OCI-LY1 (cell line): Measurements from ENCODE around the gene RPS14.

Experiments used
- CTCF ChIP-seq: fragments of 200-600 bp; sonication (generic), shearing (Covaris generic); IDR thresholded peaks from 2 replicates; pipeline ENCODE4 v1.5.1; 2017; ENCODE audit warnings: mild to moderate bottlenecking, antibody characterized with exemption, low read length, moderate library complexity, mixed read lengths
- EZH2 ChIP-seq: fragments of 200-600 bp; sonication (generic), shearing (Covaris generic); IDR thresholded peaks from 2 replicates; pipeline ENCODE4 v1.8.0; 2017; ENCODE audit warnings: borderline replicate concordance, mixed run types, mild to moderate bottlenecking, antibody characterized with exemption, low read length, moderate library complexity, mixed read lengths

DNA sequence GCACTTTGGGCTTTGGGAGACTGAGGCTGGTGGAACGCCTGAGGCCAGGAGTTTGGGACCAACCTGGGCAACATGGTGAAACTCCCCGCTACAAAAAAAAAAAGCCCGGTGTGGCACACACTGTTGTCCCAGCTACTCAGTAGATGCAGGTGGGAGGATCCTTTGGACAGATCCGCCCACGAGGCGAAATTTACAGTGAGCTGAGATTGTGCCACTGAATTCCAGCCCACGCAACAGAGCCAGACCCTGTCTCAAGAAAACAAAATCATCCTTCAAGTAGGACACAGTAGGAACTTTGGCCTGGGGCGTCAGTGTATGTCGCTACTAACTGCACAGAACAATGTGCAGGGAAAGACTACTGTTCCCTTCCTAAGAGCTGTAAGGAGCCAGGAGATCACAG, 4.8 kb downstream of the RPS14 start:
- TF ChIP-seq CTCF (no peak), EZH2 (no peak)
